ENCODE results near the gene CLEC4F.

DNA sequence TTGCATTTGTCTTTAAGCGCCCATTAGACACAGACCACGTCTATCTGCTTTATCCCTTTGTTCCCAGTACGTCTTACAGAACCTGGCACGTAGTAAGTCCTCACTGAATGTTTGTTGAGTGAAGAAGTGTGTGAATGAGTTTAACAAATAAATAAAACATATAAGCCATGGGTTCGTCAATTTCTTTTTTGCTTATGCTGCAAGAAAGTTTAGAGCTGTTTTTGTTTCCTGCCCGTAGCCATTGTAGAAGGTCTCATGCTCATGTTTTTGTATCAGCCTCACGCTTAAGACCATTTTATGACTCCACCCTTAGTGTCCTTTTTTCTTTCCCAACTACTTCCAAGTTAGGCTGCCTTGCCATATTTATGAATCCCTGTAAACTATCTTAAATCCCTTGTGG lies 54.9 kb downstream of the CLEC4F start:
- TF ChIP-seq, protein P1, sequence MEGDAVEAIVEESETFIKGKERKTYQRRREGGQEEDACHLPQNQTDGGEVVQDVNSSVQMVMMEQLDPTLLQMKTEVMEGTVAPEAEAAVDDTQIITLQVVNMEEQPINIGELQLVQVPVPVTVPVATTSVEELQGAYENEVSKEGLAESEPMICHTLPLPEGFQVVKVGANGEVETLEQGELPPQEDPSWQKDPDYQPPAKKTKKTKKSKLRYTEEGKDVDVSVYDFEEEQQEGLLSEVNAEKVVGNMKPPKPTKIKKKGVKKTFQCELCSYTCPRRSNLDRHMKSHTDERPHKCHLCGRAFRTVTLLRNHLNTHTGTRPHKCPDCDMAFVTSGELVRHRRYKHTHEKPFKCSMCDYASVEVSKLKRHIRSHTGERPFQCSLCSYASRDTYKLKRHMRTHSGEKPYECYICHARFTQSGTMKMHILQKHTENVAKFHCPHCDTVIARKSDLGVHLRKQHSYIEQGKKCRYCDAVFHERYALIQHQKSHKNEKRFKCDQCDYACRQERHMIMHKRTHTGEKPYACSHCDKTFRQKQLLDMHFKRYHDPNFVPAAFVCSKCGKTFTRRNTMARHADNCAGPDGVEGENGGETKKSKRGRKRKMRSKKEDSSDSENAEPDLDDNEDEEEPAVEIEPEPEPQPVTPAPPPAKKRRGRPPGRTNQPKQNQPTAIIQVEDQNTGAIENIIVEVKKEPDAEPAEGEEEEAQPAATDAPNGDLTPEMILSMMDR (IDR thresholded peaks at IDR 0.05), result no peak
- TF ChIP-seq POLR2A (IDR thresholded peaks at IDR 0.05) (no peak), POLR2AphosphoS5 (IDR thresholded peaks at IDR 0.05) (no peak)
